GM18867 (cell line): ENCODE data around the gene RHOBTB1.

Source experiments
- ATAC-seq: cut with Tn5 transposase; IDR thresholded peaks from one replicate; pipeline ENCODE4 v1.9.1; 2021; ENCODE audit warnings: mild to moderate bottlenecking, moderate library complexity; ENCODE audit not compliant: unreplicated experiment

The RHOBTB1 gene

GRCh38 chr10:60943316-60944057, 498 bp downstream of the RHOBTB1 start:
- ATAC-seq = peak; percentile 44

GRCh38 chr10:60942788-60943315, 1.1 kb downstream of the RHOBTB1 start:
- peak; percentile 43 for ATAC-seq

GRCh38 chr10:60942134-60942787, 1.7 kb downstream of the RHOBTB1 start:
- no peak for ATAC-seq

- no peak for ATAC-seq
These were observed 3.5 kb downstream of the RHOBTB1 start for GRCh38 chr10:60940446-60940845.

- ATAC-seq = no peak
These were observed 6.0 kb downstream of the RHOBTB1 start for GRCh38 chr10:60937784-60938654.

- no peak for ATAC-seq
These were observed 7.0 kb downstream of the RHOBTB1 start for GRCh38 chr10:60937022-60937421.

- no peak for ATAC-seq
These were observed 9.5 kb downstream of the RHOBTB1 start for GRCh38 chr10:60934215-60935175.

GRCh38 chr10:60932756-60933155, 11.2 kb downstream of the RHOBTB1 start:
- ATAC-seq = no peak

GRCh38 chr10:60930237-60930636, 13.7 kb downstream of the RHOBTB1 start:
- ATAC-seq = no peak

- no peak for ATAC-seq
These were observed 22.4 kb downstream of the RHOBTB1 start for GRCh38 chr10:60921633-60922032.

GRCh38 chr10:60920479-60920878, 23.5 kb downstream of the RHOBTB1 start:
- ATAC-seq = no peak

GRCh38 chr10:60919551-60919950, 24.4 kb downstream of the RHOBTB1 start:
- peak; percentile 56 for ATAC-seq

- ATAC-seq = no peak
These were observed 26.4 kb downstream of the RHOBTB1 start for GRCh38 chr10:60917331-60918280.

- no peak for ATAC-seq
These were observed 28.0 kb downstream of the RHOBTB1 start for GRCh38 chr10:60916025-60916424.

- ATAC-seq = no peak
These were observed 29.3 kb downstream of the RHOBTB1 start for GRCh38 chr10:60914690-60915141.

GRCh38 chr10:60913657-60914056, 30.3 kb downstream of the RHOBTB1 start:
- no peak for ATAC-seq

GRCh38 chr10:60913071-60913470, 30.9 kb downstream of the RHOBTB1 start:
- ATAC-seq = no peak

- no peak for ATAC-seq
These were observed 32.3 kb downstream of the RHOBTB1 start for GRCh38 chr10:60911715-60912114.

GRCh38 chr10:60911216-60911615, 32.8 kb downstream of the RHOBTB1 start:
- ATAC-seq = no peak
